HG03139 (cell line): ENCODE data around the gene TTC22.

Source experiments
- ATAC-seq: cut with Tn5 transposase; IDR thresholded peaks from one replicate; pipeline ENCODE4 v1.9.1; 2021; ENCODE audit not compliant: unreplicated experiment

Gene TTC22

DNA sequence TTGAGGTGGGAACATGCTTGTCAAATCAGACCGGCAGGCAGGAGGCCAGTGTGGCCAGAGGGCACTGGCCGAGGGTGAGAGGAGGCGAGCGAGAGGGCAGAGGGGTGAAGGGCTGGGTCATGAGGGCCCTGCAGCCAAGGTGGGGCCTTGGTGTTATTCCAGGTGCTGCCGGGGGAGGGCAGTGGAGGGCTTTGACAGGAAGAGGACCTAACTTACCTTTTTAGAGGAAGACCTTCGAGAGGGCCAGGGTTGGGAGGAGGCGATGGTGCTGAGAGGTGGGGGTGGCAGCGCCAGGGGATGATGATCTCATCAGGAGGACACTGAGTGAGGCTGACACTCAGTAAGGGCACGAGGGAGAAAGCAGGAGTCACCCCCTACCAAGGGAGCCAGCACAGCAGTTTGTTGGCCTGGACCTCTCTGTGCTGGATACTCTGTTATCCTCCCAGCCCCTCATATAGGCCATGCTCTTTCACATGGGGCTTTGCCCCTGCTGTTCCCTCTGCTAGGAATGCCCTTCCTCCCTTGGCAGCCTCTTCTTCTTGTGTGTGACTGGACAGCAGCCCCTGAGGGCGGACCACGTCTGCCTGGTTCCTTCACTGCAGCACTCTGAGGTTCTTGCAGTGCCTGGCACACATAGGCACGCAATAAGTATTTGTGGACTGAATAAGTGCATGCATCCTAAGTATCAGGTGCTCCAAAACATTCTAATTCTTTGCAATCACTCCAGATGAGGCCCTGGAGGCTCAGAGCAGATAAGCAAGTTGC, 7.5 kb upstream of the TTC22 start:
- ATAC-seq: no peak

GRCh38 chr1:54807756-54808155, 6.6 kb upstream of the TTC22 start:
- no peak for ATAC-seq

GRCh38 chr1:54806931-54807611, 5.9 kb upstream of the TTC22 start:
- ATAC-seq: no peak

DNA sequence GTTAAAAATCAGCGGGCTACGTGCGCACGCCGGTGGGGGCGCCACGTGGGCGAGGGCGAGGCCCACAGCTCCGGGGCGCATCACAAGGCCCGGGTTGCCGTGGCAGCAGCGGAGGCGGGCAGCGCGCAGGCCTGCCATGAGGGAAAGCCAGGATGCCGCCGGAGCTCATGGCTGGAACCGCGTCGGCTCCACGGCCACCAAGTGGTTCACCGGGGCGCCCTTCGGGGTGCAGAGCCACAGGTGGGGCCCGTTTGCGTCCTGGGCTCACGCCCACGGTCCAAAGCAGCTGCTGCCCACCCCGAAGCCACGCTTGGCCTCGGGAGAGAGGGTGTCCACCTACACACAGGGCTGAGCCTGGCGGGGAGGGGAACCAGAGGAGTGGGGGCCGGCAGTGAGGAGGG, 4.9 kb upstream of the TTC22 start:
- ATAC-seq: no peak

- no peak for ATAC-seq
Measured at GRCh38 chr1:54805466-54805865, 4.3 kb upstream of the TTC22 start.

DNA sequence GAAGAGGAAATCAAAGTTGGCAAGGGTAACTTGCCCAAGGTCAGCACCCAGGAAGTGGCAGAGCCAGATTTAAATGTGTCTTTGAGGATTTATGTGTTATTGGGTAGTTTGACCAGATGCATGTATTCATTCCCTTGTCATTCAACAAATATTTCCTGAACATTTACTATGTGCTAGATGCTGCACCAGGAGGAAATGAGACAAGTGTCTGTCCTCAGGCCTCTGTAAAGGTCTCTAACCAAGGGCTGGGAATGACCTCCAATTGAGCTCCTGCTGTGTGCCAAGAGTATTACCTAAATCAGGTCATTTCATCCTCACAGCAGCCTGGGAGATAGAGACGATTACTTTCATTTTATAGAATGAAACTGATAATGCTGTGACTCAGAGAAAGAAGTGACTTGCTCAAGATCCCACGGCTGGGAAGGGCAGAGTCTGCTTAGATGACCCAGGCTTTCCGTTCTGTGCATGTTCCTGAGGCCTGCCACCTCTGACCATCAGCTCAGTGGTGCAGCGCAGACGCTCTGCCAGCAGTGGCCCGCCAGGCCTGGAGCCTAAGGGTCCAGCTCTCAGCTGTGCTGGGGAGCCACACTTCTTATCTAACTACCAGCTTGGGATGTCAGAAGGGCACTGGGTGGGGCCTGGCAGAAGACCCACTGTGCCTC, 3.5 kb upstream of the TTC22 start:
- no peak for ATAC-seq

- no peak for ATAC-seq
Measured at GRCh38 chr1:54803761-54804470, 2.8 kb upstream of the TTC22 start.

- ATAC-seq: no peak
Measured at GRCh38 chr1:54800041-54800898, 853 bp downstream of the TTC22 start.

DNA sequence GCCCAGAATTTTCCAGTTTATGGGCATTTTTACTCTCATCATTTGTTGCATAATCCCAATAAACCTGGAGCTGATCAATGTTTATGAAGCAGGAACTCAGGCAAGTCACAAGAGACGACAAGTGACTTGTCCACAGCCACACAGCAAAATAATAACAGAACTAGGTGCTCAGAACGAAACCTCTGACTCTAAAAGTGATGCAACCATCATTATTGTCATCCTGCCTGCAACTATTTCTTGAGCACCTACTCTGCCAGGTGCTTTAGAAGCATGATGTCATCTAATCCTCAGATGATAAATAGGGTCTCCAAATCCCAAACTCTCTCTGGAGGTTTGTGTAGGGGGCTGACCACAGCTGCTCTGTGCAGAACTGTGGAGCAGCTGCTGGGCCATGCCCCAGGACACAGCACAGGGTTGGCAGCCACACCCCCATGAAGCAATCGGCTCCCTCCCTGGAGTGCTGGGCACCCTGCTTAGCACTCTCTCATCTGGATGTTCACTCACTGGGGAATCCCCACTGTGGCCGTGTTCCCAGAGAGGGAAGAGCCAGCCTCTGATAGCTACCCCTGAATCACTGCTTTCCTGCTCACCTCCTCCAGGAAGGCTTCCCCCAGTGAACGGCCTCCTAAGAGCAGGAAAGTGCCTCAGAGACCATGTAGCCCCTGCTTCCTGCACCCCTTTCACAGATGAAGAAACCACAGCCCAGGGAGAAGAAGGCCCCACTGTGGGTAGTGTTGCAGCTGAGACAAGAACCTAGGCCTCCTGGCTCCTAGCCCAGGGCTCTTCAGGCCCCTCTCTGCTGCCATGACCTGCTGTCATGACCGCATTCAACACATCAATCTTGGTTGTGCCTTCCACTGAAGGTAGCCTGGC, 2.1 kb downstream of the TTC22 start:
- no peak for ATAC-seq

DNA sequence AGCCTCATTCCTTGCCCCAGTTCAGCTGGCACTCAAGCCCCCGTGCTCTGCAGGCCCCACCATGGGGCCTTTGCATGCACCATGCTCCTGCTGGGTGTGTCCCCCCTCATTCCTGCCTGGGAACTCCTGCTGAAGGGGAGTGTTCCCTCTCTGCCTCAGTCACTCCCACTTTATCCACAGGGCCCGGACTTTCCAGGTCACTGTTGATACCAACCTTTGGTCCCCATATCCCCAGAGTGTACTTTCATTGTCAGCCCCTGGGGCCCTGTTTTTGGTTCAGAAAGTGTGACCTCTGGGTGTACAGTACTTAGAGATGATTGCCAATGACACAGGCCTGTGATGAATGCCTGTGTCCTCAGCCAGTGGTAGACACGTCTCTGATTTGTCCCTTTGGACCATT, 2.9 kb downstream of the TTC22 start:
- ATAC-seq: no peak

DNA sequence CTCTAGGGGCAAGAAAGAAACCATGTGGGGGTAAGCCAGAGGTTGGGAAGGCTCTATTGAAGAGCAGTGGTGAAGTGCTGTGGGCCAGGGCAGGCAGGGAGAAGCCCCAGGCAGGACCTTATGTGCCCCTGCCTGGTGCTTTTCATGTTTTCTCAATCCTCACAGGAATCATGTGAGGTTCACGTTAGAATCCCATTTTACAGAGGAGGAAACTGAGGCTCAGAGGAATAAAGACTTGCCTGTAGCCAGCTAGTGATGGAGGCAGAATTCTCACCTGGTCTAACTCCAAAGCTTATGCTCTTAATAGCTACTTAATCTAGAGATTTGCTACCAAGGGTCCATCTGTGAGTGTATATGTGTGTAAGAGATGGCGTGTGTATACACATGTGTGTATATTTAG, 4.2 kb downstream of the TTC22 start:
- ATAC-seq: no peak

DNA sequence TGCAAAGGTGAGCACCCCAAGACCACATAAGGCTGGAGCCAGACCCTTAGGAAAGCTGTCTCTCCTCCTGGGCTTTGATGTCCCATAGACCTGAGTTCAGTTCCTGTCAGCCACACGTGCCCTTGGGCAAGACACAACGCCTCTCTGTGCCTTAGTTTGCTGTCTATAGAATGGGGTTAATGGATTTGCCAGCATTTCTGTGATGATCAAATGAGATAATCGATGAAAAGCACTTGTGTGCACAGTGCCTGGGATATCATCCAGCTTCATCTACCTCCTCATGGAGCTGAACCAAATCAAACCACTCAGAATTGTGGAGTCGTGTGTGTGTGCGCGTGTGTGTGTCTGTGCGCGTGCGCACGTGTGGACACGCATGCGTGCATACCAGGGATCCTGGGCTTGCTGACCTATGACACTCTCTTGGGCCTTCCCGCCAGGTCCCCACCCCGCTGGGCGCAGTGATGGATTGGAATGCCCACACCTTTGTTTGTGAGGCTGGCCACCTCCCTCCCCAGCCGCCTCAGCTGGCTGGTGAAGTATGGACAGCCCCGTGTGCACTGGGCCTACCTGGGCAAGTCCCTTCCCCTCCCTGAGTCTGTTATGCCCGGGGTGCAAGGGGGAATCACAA, 5.2 kb downstream of the TTC22 start:
- ATAC-seq: no peak

GRCh38 chr1:54795356-54795665, 5.8 kb downstream of the TTC22 start:
- ATAC-seq: no peak

- no peak for ATAC-seq
Measured at GRCh38 chr1:54794451-54795355, 6.4 kb downstream of the TTC22 start.

GRCh38 chr1:54792686-54793282, 8.3 kb downstream of the TTC22 start:
- no peak for ATAC-seq

DNA sequence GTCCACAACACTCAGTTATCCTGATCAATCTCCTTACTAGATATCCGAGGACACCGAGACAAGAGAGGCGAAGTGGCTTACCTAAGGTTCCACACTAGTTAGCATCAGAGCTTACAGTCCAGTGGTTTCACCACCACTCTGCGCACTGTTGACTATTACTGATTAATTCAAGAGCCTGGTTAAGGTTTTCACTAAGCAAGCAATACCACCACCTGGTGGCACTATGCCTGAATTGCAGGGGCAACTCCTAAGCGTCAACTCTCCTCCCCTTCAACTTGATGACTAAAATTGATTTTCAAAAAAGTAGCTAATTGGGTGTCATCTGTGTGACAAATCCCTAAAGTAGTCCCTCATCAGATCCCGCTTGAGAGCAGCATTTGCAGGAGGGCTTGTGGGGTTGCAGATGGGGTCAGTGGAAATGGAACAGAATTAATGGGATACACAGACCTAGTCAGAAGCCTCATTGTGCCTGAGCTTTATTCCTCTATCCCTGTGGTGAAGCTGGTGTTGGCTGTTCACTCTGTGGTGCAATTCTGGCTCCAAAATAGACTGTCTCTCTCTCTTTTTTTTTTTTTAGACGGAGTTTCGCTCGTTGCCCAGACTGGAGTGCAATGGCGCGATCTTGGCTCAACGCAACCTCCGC, 9.1 kb downstream of the TTC22 start:
- no peak for ATAC-seq

- ATAC-seq: no peak
Measured at GRCh38 chr1:54788459-54788858, 12.7 kb downstream of the TTC22 start.
